Vagina (tissue), 2 donors: ENCODE data around the gene SMCR8.

Source experiments
- POLR2A ChIP-seq, 2 donors: fragments of 450-650 bp; IDR thresholded peaks; one replicate each; pipeline ENCODE4 v1.6.1; 2017; ENCODE audit warnings: antibody characterized with exemption in 2 of 2, mild to moderate bottlenecking in 2 of 2, moderate library complexity in 2 of 2
- POLR2AphosphoS5 ChIP-seq, 2 donors: sonication (generic); formaldehyde crosslinking; IDR thresholded peaks; one replicate each; pipeline ENCODE4 v1.9.0; 2017; ENCODE audit warnings: antibody characterized with exemption in 2 of 2, mild to moderate bottlenecking in 2 of 2, low read depth in 1 of 2; ENCODE audit not compliant: insufficient read depth in 1 of 2
- TF ChIP-seq, protein P1 (sequence below), 3 experiments: fragments of 450-650 bp in 2 of 3; fragments of 200-600 bp in 1 of 3; sonication (generic) in 1 of 3; IDR thresholded peaks; one replicate each; pipeline ENCODE4 v1.5.1; 2017 to 2019; ENCODE audit warnings: antibody characterized with exemption in 3 of 3, mild to moderate bottlenecking in 2 of 3, moderate library complexity in 2 of 3

GRCh38 chr17:18339933-18340332, 24.8 kb downstream of the SMCR8 start:
- TF ChIP-seq, protein P1, sequence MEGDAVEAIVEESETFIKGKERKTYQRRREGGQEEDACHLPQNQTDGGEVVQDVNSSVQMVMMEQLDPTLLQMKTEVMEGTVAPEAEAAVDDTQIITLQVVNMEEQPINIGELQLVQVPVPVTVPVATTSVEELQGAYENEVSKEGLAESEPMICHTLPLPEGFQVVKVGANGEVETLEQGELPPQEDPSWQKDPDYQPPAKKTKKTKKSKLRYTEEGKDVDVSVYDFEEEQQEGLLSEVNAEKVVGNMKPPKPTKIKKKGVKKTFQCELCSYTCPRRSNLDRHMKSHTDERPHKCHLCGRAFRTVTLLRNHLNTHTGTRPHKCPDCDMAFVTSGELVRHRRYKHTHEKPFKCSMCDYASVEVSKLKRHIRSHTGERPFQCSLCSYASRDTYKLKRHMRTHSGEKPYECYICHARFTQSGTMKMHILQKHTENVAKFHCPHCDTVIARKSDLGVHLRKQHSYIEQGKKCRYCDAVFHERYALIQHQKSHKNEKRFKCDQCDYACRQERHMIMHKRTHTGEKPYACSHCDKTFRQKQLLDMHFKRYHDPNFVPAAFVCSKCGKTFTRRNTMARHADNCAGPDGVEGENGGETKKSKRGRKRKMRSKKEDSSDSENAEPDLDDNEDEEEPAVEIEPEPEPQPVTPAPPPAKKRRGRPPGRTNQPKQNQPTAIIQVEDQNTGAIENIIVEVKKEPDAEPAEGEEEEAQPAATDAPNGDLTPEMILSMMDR (IDR thresholded peaks at IDR 0.05), result no peak
- TF ChIP-seq POLR2A (IDR thresholded peaks at IDR 0.05) (no peak), POLR2AphosphoS5 (IDR thresholded peaks at IDR 0.05; ENCODE audit: insufficient read depth in 1 of 2, low read depth in 1 of 2) (no peak)
